GM18861 (cell line): ENCODE results near the gene DAAM1.

Experiments
- ATAC-seq: cut with Tn5 transposase; IDR thresholded peaks from one replicate; pipeline ENCODE4 v1.9.1; 2021; ENCODE audit not compliant: unreplicated experiment

Gene DAAM1

GRCh38 chr14:59359431-59360124, 171.1 kb downstream of the DAAM1 start:
- ATAC-seq = no peak

GRCh38 chr14:59360233-59360632, 171.8 kb downstream of the DAAM1 start:
- ATAC-seq = no peak

GRCh38 chr14:59360923-59361794, 172.7 kb downstream of the DAAM1 start:
- no peak for ATAC-seq

GRCh38 chr14:59362513-59362912, 174.0 kb downstream of the DAAM1 start:
- ATAC-seq = no peak

GRCh38 chr14:59363531-59364226, 175.2 kb downstream of the DAAM1 start:
- ATAC-seq = no peak

GRCh38 chr14:59370158-59370742, 181.8 kb downstream of the DAAM1 start:
- no peak for ATAC-seq

- ATAC-seq = no peak
Measured at GRCh38 chr14:59371771-59372170, 183.3 kb downstream of the DAAM1 start.

GRCh38 chr14:59374048-59374447, 185.6 kb downstream of the DAAM1 start:
- ATAC-seq = no peak

GRCh38 chr14:59376686-59377085, 188.2 kb downstream of the DAAM1 start:
- ATAC-seq = no peak

- ATAC-seq = no peak
Measured at GRCh38 chr14:59377491-59377890, 189.0 kb downstream of the DAAM1 start.

- ATAC-seq = no peak
Measured at GRCh38 chr14:59377991-59378601, 189.6 kb downstream of the DAAM1 start.

- no peak for ATAC-seq
Measured at GRCh38 chr14:59389936-59390335, 201.5 kb downstream of the DAAM1 start.

- ATAC-seq = no peak
Measured at GRCh38 chr14:59391388-59391787, 202.9 kb downstream of the DAAM1 start.

- no peak for ATAC-seq
Measured at GRCh38 chr14:59394268-59394667, 205.8 kb downstream of the DAAM1 start.

- no peak for ATAC-seq
Measured at GRCh38 chr14:59395672-59396071, 207.2 kb downstream of the DAAM1 start.

- no peak for ATAC-seq
Measured at GRCh38 chr14:59398841-59399240, 210.4 kb downstream of the DAAM1 start.

- ATAC-seq = no peak
Measured at GRCh38 chr14:59406454-59407245, 218.2 kb downstream of the DAAM1 start.

- ATAC-seq = no peak
Measured at GRCh38 chr14:59407246-59408010, 219.0 kb downstream of the DAAM1 start.

GRCh38 chr14:59415836-59416602, 227.6 kb downstream of the DAAM1 start:
- ATAC-seq = no peak
